HL-60 (cell line): ENCODE data around the gene SCMH1.

ENCODE experiments used
- POLR2AphosphoS5 ChIP-seq: IDR thresholded peaks from 2 replicates; pipeline ENCODE4 v1.6.1; 2012; ENCODE audit warnings: low read depth
- TF ChIP-seq, protein P1 (sequence below): IDR thresholded peaks from one replicate; pipeline ENCODE4 v1.5.1; 2011; ENCODE audit warnings: low read length, control low read depth, inconsistent platforms; ENCODE audit not compliant: insufficient read depth

GRCh38 chr1:41213341-41213740 is 28.8 kb downstream of the SCMH1 start:
- TF ChIP-seq, protein P1, sequence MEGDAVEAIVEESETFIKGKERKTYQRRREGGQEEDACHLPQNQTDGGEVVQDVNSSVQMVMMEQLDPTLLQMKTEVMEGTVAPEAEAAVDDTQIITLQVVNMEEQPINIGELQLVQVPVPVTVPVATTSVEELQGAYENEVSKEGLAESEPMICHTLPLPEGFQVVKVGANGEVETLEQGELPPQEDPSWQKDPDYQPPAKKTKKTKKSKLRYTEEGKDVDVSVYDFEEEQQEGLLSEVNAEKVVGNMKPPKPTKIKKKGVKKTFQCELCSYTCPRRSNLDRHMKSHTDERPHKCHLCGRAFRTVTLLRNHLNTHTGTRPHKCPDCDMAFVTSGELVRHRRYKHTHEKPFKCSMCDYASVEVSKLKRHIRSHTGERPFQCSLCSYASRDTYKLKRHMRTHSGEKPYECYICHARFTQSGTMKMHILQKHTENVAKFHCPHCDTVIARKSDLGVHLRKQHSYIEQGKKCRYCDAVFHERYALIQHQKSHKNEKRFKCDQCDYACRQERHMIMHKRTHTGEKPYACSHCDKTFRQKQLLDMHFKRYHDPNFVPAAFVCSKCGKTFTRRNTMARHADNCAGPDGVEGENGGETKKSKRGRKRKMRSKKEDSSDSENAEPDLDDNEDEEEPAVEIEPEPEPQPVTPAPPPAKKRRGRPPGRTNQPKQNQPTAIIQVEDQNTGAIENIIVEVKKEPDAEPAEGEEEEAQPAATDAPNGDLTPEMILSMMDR = no peak
- no peak for TF ChIP-seq POLR2AphosphoS5
